Ecto neural progenitor cell (in vitro differentiated cells): ENCODE measurements around the gene CCDC110.

ENCODE experiments used
- DNase-seq: peaks from one replicate; pipeline ENCODE4 v3.0.0-alpha.2; 2018; ENCODE audit warnings: low spot score

The CCDC110 gene

DNA sequence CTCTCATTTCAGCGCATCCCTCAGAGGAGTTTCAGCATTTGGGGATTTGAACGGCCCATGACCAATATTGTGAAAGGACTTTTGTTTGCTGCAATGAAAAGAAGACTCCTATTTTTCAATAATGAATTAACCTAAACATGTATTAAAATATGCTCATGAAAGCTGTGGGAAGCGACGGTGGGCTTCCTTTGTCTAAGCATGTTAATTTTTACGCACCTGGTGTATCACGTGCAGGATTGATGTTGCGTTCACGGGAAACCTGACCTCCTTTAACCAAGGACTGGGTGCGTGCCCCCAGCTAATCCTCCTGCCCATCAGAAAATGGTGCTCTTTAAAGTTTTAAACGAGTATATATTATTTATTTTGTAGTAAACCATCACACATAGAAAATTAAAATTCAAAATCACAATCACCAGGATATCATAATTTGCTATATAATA is 590 bp upstream of the CCDC110 start:
- DNase-seq = no peak

- peak; percentile 65 for DNase-seq
These were observed 885 bp downstream of the CCDC110 start for GRCh38 chr4:185470501-185471195.

GRCh38 chr4:185469580-185470154 is 1.9 kb downstream of the CCDC110 start:
- DNase-seq = no peak

- DNase-seq = no peak
These were observed 2.5 kb downstream of the CCDC110 start for GRCh38 chr4:185468999-185469398.

DNA sequence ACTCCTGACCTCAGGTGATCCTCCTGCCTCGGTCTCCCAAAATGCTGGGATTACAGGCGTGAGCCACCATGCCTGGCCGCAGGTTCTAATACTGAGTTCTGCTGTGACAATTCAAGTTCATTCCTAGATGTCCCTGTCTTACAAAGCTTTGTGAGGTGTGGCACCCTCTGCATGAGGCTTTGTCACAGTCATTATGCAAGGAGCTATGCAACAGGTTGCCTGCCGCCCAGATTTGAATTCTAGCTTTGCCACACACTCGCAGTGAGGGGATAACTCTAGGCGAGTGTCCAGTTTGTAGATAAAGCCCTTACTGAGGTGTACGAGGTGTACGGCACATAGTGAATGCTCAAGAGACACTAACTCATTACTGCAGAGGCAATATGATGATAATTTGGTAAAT is 3.5 kb downstream of the CCDC110 start:
- no peak for DNase-seq

- DNase-seq = no peak
These were observed 4.4 kb downstream of the CCDC110 start for GRCh38 chr4:185467101-185467500.

DNA sequence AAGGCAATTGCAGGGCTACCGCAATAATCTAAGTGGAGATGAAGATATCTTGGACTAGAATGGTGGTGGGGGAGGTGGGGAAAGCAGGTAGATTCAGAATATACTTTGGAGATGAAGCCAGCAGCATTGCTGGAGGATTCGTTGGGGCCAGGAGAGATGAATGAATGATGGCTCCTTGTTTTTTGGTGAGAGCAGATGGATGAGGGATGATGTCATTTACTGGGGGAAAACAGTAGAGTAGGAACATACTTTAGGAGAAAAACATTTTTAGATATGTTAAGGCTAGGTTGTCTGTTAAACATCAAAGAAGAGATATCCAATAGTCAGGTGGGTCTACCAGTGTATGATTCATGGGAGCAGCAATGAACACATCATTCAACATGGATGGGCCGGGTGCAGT is 5.8 kb downstream of the CCDC110 start:
- no peak for DNase-seq

DNA sequence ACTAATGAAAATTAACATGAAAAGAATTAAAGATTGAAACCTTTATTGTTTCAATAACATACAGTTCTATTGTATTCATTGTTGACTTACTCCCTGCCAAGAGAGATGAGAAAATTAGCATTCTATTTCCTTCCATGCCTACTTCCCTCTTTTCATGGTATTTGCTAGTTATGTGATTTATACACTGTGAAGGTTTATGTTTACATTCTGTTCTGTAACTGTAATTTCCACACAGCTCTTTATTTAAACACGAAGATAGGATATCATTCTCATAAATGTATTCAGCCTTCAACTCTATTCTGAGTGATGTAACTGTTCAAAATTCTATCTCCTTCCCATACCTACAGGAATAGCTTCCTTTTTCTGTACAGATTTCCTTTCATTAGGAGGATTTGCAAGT is 6.6 kb downstream of the CCDC110 start:
- no peak for DNase-seq

GRCh38 chr4:185464183-185464582 is 7.3 kb downstream of the CCDC110 start:
- peak; percentile 55 for DNase-seq

DNA sequence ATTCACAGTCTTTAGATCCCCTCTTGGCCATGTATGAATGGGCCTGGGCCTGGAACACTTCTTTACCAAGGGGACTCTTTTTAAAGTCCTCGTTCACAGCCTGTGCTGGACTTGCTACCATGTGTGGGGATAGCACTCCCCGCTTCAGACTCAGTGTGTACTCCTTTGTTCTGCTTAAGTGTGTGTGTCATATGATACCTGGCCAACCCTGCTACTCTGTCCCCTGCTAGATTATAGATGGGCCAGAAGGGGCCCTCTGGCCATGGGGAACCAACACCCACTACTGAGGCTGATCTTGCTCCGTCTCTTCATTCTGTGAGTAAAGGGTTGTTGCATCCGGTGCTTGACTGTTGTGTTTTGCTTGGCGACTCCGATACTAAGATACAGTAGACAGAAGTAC is 8.0 kb downstream of the CCDC110 start:
- DNase-seq = no peak

DNA sequence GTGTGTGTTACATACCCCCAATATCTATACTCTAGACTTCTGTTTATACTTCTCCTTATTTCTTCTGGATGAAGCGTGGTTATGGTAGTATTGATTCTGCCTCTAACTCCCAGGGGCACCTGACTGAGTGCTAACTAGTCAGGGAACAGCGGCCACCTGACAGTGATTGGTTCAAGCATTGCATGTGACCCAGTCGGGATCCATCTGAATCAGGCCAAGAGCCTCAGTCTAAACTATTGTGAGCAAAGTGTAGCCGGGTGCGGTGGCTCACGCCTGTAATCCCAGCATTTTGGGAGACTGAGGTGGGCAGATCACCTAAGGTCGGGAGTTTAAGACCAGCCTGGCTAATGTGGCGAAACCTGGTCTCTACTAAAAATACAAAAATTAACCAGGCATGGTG is 10.0 kb downstream of the CCDC110 start:
- DNase-seq = no peak

DNA sequence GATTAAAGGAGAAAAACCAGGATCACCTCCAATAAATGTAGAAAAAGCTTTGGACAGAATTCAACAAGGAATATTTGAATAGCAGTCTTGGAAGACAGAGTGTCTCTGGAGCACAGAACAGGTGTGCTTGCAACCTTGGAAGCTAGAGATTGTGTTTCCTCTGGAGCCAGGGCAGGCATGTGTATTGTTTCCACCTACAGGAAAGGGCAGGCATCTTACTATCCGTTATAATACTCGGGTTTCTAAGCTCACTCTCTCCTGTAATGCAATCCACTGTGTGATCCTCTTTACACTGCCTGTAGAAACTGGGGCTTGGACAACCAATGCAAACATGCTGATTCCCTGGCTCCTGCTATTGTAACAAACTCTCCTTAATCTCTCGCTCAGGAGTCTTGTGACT is 14.4 kb downstream of the CCDC110 start:
- DNase-seq = no peak

DNA sequence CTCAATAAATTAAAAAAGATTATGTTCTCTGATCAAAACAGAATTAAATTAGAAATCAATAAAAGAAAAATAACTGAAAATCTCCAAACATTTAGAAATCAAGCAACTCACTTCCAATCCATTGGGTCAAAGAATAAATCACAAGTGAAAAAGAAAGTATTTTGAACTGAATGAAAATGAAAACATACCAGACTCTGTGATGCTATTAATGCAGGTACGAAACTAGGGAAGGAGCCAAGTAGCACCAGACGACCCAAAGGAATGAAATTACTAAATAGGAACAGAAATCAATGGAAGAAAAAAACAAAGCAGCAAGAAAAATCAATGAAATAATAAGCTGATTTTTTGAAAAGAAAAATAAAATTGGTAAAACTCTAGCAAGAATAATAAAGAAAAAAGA is 15.4 kb downstream of the CCDC110 start:
- DNase-seq = no peak

- DNase-seq = no peak
These were observed 26.3 kb downstream of the CCDC110 start for GRCh38 chr4:185445209-185445608.

DNA sequence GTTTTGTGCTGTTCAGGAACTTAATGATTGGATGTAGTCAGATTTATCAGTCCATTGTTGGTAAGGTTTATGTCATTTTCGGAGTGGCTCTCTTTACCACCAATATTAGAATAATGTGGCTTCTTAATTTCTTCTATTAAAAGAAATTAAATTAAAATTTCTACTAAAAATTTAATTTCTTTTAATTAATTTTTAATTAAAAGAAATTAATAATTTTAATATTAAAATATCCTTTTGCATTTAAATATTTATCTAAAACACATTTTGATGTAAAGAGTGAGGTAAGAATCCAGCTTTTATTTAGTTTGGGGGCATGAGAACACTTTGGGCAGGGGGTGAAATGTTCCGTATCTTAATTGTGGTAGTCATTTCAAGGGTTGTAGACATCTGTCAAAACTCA is 30.1 kb downstream of the CCDC110 start:
- no peak for DNase-seq

GRCh38 chr4:185437809-185438208 is 33.7 kb downstream of the CCDC110 start:
- DNase-seq = no peak

DNA sequence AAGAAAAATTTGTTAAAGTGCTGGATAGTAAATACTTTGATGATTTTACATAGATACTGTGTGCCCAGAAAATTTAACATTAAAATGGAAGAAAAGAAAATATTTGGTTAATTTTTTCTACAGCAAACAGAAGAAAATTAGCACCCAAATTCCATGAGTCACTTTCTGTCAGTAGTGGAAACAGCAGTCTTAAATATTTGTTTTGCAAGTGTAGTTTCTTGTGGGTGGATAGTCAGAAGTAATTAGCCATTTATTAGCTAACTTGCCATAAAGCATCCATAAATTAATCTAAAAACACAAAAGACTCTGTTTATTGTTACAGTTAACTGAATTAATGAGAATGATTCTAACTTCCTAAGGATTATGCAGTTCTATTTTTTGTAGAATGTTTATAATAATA is 36.1 kb downstream of the CCDC110 start:
- DNase-seq = no peak

GRCh38 chr4:185429660-185430059 is 41.9 kb downstream of the CCDC110 start:
- DNase-seq = no peak

- no peak for DNase-seq
These were observed 44.4 kb downstream of the CCDC110 start for GRCh38 chr4:185426960-185427688.

DNA sequence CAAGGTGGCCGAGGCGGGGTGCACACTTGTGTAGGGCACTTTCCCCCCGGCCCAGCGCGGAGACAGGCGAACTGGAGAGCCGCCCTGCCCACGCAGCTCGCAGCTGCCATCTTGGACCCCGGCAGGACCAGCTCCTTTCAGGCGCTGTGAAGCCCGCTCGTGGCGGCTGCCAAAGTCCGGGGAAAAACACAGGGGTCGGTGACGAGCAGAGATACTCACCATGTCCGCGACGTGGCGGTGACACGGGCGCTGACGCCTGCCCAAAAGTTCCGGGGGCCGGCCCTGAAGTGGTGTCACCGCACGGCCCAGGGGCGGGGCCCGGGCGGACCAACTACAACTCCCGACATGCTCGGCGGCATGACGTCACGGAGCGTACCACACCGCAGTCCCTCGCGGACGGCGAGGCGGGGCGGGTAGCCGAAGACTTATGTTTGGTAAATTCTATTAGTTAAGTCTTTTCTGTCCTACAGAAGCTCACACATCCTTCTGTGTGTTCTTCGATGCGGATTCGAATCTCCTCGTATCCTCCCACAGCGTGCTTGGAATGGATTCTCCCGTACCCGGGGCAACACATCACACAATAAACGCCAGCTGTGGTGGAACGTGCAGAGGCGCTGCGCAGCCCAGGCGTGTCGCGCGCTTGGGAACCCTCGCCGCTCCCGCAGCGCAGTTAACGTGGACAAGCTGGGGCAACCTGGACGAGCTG is 45.7 kb downstream of the CCDC110 start, which contains the start of gene UFSP2:
Gene UFSP2 (minus strand): TSS at position 318 of the 706 bp plus-strand sequence. CDS start 96 bp downstream, at position 222.
- DNase-seq = peak; percentile 94

GRCh38 chr4:185424905-185425646 is 46.5 kb downstream of the CCDC110 start:
- DNase-seq = no peak
